ENCODE measurements around the gene TXNRD2.
"Not testable (repeated sequence)": the region's sequence is repeated elsewhere in the genome, so short reads cannot be mapped to it uniquely, and the experiment has no call there.

The TXNRD2 gene

DNA sequence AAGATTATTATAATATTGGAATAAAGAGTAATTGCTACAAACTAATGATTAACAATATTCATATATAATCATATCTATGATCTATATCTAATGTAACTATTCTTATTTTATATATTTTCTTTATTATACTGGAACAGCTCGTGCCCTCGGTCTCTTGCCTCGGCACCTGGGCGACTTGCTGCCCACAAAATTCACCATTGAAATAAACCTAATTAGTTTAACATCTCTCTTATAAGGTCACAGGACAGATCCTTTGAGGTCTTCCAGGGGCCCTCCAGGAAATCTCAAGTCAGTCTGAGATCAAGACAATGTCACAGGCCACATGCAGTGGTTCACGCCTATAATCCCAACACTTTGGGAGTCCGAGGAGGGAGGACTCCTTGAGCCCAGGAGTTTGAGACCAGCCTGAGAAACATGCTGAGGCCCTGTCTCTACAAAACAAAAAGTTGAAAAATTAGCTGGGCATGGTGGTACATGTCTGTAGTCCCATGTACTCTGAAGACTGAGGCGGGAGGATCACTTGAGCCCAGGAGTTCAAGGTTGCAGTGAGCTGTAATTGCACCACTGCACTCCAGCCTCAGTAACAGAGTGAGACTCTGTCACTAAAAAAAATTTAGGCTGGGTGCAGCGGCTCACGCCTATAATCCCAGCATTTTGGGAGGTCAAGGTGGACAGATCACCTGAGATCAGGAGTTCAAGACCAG lies 6.6 kb upstream of the TXNRD2 start:
- no peak for DNase-seq (ENCODE audit: low spot score)

DNA sequence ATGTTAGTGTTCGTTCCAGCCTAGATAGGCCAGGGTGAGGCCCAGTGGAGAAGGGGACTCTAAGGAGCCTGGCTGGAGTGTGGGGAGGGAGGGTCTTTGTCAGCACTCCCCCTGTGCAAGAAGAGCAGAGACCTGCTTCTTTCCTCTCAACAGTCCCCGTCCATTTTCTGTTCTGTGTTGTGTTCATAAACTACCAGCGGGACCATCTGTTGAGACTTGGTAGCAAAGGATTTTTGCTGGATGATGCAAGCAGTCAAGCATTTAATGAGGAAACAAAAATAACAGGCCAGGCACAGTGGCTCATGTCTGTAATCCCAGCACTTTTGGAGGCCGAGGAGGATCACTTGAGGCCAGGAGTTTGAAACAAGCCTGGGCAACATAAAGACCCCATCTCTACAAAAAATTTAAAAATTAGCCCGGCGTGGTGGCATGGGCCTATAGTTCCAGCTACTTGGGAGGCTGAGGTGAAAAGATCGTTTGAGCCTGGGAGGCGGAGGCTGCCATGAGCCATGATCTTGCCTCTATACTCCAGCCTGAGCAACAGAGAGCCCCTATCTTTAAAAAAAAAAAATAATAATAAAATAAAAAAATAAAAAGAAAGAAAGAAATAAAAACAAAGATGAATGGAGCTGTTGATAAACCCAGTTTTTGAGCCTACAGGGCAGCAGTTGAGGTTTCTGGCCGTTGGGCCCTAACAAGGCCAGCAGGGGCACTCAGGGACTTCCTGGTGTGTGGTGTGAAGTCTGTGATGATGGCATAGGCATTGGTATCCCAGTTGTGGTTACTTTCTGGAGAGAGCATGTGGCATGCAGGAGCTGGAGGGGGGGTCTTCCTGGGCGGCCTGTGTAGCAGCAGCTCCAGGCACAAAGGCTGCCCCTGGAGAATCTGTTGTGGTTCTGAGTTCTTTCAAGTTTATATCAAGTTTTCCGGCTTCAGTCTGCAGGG lies 1.7 kb upstream of the TXNRD2 start:
- no peak for DNase-seq (ENCODE audit: low spot score)

DNA sequence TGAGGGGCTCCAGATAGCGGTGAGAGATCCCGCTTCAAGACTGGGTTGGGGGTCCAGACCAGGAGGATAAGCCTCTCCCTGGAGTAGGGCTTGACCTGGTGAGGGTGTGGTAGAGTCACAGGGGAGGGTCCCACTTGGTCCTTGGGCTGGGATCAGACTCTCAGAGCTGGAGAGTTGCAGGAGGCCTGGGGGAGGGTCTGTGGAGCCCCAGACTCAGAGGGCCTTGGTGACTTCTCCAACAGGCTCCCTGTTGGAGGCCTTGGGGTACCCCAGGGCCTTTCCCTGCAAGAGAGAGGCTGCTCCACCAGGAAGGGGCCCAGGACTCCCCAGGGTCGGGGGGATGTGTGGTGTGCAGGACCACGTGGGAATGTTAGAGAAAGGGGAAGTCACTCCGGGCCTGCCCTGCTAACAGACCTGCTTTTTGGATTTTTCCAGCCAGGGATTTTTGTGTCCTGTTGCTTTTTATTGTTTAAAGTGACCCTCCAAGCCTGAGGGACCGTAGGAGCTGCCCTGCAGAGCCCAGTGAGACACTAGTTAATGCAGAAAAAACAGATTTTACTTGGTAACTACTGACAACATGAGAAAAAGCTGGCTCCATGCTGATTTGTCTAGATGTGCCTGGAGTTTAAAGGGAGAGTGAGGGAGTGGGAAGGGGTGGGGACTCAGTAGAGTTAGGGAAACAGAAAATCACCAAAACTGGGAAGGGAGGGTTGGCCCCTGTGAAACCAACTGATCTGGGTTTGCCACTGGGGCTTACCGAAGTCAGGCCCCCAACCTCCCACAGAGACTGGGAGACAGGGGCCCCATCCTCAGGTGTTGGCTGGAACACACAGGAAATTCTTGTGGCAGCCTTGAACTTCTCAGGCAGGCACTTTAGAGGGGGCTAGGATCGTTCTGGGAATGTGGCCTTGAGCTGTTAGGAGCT lies 801 bp upstream of the TXNRD2 start:
- no peak for DNase-seq (ENCODE audit: low spot score)

DNA sequence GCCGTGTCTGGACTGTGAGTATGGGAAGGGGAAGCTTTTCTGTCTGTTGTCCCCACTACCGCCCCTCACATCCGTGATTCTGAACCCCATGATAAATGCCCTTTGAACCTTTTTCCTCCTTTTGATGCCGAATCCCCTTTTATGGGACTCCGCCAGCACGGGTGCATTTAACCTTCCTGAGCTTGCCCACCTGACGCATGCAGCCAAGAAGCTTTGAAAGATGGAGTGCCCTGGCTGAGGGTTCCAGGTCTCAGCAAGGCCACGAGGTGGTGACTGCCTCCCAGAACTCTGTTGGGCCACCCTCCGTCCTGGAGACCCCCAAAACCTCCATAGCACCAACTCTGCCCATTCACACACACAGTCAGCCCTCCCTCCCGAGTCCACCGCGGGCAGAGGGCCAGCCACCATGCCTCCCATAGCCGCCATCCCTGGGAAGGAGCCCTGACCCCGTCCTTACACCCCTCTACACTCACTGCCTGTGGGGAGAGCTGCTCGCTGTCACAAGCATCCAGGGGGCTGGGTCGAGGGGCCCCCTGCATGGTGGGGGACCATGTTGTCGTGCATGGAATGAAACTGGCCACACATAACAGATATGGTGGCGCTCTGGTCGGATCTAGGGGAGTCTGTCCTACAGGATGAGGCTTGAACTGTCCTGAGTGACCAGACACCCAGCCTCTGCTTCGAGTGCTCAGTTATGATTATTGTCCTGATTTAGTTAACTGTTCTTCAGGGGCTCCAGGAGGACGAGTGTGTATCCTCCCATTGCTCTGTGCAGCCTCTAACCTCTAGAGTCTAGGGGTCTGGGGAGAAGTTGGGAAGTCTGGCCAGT lies 868 bp downstream of the TXNRD2 start:
- DNase-seq (ENCODE audit: low spot score) = no peak

DNA sequence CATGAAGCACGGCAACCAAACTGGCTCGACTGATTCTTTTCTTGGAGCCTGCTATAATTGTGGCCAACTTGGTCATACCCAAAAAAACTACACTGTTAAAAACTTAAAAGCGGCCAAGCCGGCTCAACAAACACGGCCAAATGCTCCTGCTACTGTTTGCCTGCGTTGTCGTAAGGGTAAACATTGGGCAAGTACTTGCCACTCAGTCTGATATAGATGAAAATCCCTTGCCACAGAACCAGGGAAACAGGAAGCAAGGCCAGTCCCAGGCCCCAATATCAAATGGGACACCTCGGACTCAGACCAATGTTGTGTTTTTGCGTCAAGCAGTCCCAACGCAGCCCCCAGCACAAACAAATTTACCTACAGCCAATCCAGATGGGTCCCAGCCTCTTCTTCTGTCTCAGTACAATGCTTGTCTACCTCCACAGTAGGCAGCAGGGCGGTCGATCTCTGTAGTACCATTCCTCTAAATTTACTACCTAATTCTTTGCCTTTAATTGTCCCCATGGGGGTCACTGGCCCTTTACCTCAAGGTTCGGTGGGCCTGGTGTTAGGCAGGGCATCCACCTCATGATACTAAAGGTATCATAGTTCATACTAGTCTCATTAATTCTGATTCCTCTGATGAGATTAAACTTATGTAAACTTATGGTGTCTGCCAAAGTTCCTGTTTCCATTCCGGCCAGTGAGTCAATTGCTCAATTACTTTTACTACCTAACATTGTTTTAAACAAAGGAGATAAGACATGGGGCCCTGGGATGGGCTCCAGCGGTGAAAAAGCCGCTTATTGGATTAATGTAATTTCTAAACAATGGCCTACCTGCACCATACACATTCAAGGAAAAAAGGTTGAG lies 3.8 kb downstream of the TXNRD2 start:
- no peak for DNase-seq (ENCODE audit: low spot score)

DNA sequence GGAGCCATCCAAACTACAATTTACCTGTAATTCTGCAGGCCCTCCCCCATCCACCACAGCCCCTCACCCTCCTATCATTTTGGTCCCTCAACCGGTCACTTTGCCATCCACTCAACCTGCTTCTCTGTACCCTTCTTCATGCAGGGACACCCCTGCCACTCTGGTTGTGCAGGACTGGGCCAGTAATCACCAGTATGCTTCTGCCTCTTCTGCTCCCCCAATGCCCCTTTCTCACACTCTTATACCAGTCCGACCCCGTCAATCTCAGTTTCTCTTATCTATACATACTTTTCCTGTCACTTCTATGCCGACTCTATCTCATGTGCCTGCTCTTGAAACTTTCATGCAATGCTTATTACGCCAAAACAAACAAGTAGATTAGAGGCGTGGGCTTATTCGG lies 5.1 kb downstream of the TXNRD2 start:
- DNase-seq (ENCODE audit: low spot score) = no peak

DNA sequence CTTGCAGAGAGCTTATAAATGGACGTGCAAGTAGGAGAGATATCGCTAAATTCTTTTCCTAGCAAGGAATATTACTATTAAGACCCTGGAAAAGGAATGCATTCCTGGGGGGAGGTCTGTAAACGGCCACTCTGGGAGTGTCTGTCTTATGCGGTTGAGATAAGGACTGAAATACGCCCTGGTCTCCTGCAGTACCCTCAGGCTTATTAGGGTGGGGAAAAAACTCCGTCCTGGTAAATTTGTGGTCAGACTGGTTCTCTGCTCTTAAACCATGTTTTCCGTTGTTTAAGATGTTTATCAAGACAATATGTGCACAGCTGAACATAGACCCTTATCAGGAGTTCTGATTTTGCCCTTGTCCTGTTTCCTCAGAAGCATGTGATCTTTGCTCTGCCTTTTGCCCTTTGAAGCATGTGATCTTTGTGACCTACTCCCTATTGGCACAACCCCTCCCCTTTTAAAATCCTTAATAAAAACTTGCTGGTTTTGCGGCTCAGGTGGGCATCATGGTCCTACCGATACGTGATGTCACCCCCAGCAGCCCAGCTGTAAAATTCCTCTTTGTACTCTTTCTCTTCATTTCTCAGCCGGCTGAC lies 6.4 kb downstream of the TXNRD2 start:
- DNase-seq (ENCODE audit: low spot score) = not testable (repeated sequence)

DNA sequence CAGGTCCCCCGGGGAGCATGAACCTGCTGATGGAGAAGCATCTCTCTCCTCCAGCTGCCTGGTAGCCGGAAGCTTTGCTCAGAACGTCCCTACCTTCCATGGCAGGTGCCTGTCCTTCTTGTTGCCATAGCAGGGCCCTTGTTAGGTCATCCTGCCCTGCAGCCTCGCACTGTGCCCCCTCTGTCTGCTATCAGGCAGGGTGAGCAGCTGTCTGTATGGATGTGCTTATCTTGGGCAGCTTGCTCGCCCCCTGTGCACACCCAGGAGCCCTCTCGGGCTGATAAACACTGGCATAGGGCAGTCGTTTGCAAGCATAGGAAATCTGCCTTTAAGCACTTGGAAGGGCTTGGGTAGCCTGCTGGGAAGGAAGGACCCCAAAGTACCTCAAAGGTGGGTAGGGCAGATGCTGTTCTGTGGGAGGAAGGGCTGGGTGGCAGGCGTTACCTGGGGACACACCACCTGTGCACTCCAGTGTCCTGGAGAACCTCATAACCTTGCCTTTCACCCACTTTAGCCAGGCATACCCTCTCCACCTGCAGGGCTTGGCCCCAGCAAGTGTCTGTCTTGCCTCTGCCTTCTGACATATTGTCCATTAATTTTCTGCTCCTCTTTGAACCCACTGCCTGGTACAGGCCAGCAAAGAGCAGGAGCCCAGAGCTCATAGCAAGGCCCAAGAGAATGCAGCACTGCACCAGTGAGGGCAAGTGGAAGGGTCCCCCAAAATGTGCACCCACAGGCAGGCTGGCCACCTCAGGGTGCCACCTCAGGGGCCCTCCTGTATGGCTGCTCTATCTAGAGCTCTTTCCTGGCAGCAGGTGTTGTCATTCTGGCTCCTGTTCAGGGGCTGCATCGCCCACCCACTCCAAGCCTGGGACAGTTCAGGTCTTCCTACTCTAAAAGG lies 8.0 kb downstream of the TXNRD2 start:
- DNase-seq (ENCODE audit: low spot score) = no peak

DNA sequence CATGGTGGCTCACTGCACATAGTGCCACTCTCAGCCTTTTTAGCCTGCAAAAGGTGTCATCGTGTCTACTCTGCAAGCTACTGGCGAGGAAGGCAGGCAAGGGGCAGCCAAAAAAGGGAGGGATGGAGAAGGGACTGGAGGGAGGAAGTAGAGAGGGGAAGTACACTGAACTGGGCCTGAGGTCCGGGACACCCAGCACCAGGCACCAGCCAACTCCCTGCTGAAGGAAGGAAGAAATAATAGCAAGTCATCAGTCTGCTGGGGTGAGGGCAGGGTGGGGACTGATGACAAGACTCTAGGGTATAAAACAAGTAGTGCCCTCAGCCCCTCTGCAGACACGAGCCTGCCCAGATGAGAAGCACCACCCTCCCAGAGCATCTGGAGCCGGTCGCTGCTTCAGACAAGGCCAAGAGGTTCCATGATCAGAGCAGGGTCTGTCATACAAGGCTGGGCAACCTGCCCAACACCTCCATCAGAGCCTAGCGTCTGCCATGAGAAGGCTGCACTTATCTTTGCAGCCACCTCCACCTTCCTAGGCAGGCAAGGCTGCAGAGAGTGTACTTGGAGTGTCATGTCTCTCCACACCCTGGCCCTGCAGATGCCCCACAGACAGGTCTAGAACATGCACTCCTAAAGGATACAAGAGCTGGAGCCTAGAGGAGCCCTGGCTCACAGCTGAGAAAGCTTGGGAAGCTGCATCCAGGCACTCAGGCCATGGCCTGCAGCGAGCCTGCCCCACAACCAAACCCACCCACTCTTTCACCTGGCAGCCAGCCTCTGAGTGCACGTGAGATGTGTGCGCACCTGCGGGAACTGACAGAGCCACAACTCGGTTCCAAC lies 9.0 kb downstream of the TXNRD2 start:
- no peak for DNase-seq (ENCODE audit: low spot score)

DNA sequence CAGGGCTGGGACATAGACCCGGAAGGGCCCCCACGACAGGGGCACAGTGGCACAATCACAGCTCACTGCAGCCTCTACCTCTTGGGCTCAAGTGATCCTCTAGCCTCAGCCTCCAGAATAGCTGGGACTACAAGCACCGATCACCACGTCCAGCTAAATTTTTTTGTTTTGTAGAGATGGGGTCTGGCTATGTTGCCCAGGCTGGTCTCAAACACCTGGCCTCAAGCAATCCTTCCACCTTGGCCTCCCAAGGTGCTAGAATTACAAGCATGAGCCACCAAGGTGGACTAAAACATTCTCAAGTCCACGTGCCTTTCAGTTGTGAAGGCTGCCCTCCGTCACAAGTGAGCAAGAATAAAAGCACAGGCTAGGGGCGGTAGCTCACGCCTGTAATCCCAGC lies 10.1 kb downstream of the TXNRD2 start:
- DNase-seq (ENCODE audit: low spot score) = no peak

DNA sequence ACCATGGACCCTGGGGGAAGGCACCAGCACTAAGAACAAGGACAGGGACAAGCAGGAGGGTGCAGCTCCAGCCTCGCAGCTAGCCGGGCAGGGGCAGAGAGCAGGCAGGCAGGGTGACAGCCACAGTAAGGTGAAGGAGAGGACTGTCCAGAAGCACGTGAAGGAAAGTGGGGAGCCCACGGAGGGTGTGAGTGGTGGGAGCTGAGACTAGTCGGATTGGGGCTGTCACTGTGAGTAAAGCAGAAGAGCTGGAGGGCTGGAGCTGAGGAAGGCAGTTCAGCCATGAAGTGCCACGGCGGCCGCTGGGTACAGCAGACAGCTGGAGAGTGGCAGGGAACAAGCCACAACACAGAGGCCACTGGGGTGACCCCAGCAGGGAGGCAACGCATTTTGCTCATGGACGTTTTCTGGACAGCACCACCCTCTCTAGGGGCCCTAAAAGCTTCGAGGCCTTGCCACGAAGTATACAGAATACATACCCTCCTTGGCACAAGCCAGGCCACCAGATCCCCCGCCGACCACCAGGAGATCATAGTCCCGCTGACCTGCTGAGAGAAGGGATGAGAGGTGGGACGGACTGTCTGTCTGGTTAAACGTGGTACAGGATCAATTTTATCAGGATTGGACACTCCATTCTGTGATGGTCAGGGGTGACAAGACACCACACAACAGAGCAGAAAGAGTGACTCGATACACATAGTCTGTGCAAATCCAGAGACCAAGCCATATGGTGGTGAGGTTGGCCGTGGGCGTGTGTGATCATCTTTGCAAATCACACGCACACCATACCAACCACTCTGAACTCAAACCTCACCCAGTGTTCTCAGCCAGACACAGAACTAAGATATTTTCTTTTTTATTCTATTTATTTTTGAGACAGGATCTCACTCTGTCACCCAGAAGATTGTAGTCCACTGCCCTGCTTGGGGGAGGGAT lies 10.8 kb downstream of the TXNRD2 start:
- no peak for DNase-seq (ENCODE audit: low spot score)

DNA sequence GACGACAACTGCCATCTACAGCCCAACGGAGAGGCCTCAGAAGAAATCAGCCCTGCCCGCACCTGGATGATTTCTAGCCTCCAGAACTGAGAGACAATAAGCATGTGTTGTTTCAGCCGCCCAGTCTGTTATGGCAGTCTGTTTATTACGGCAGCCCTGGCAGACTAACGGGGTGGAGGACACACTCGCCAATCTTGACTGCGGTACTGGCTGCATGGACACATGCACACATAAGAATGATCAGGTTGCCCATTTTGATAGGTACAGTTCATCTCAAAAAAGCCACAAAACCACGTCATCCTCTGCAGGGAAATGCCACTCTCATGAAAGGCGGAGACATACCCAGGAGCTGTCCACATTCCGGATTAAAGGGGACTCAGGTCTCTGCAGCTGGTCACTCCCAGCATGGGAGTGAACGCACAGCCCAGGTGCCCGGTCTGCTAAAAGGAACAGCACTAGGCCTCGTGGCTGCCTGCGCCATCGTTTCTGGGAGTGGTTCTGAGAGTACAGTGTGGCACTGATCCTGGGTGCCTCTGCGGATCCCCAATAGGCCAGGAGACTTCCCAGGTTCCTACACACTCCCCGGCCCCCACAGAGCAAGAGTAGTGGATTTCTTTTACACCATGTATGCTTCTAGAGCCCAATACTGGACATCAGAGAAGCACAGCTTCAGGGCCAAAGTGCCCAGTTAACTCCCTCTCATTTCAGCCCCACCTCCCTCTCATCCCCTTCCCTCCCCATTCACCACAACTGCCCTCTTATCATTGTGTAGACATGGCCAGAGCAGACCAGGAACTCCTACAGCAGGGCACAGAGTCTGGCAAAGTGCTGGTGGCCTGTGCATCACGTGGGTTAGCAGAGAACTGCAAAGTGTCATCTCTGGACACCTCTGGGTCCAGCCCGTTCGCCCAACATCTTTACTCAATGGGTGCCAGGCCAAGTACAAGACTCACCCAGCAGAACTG lies 11.8 kb downstream of the TXNRD2 start:
- no peak for DNase-seq (ENCODE audit: low spot score)

DNA sequence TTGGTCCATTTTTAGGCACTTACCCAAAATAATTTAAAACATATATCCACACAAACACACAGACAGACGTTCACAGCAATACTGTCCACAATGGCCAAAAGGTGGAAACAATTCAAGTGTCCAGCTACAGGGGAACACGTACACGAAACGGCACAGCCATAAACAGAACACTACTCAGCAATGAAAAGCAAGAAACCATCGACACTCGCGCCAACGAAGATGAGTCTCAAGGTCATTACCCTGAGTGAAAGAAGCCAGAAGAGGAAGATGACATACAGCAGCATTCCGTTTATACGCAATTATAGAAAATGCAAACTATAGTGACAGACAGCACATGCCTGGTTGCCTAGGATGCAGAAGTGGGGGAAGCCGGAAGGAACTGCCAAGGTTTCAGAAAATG lies 13.4 kb downstream of the TXNRD2 start:
- no peak for DNase-seq (ENCODE audit: low spot score)

DNA sequence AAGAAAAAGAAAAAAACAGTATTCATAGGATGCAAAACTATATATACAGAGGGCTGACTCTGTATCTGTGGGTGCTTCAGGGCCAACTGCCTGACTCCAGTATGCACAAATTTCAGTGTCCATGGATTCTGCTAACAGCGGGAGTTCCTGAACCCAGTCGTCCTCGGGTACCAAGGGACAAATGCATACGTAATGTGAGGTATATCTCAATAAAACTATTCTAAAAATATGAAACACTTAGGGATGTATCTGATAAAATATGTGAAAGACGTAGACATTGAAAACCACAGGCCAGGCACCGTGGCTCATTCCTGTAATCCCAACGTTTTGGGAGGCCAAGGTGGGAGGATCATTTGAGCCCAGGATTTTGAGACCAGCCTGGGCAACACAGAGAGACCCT lies 13.9 kb downstream of the TXNRD2 start:
- no peak for DNase-seq (ENCODE audit: low spot score)

DNA sequence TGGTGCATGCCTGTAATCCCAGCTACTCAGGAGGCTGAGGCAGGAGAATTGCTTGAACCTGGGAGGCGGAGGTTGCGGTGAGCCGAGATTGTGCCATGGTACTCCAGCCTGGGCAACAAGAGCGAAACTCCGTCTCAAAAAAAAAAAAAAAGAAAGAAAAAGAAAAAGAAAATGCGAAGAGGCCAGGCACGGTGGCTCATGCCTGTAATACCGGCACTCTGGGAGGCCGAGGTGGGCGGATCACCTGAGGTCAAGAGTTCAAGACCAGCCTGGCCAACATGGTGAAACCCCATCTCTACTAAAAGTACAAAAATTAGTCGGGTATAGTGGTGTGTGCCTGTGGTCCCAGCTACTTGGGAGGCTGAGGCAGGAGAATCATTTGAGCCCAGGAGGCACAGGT lies 15.6 kb downstream of the TXNRD2 start:
- not testable (repeated sequence) for DNase-seq (ENCODE audit: low spot score)

All from CD4-positive, alpha-beta T cell treated with Interleukin-2 at 100 ng/mL for 4 hours (primary cell).